HepG2 (cell line): Measurements from ENCODE around the gene INAFM1. TPM values are rescaled to one million over a fixed set of nuclear protein-coding genes. Genes with fewer than 3 reads are reported as not detected.
A peak's percentile ranks its signal among the peaks of the same experiment; 100 is the strongest.

Experiments used
- AGO1 ChIP-seq: fragments of 200-400 bp; formaldehyde crosslinking; IDR thresholded peaks from 2 replicates; pipeline ENCODE4 v1.6.1; 2017; ENCODE audit warnings: mild to moderate bottlenecking, low read depth, low read length, moderate library complexity; ENCODE audit not compliant: poor library complexity, severe bottlenecking
- ATF3 ChIP-seq: sonication (generic); formaldehyde crosslinking; IDR thresholded peaks from 2 replicates; pipeline ENCODE4 v1.4.0; 2020; ENCODE audit warnings: missing genetic modification reagents
- CSRNP2 ChIP-seq: sonication (generic); formaldehyde crosslinking; conservative IDR thresholded peaks from 2 replicates; pipeline ENCODE4 v1.8.0; 2022; ENCODE audit warnings: low read depth, missing genetic modification reagents
- DMAP1 ChIP-seq: IDR thresholded peaks from 2 replicates; pipeline ENCODE4 v1.6.1; 2016
- FOXJ3 ChIP-seq: sonication (generic); formaldehyde crosslinking; IDR thresholded peaks from 2 replicates; pipeline ENCODE4 v1.4.0; 2020; ENCODE audit warnings: missing genetic modification reagents, mild to moderate bottlenecking, borderline replicate concordance
- GFI1 ChIP-seq: sonication (generic); formaldehyde crosslinking; IDR thresholded peaks from 2 replicates; pipeline ENCODE4 v1.5.0; 2020; ENCODE audit warnings: missing genetic modification reagents, mild to moderate bottlenecking, borderline replicate concordance
- HMGA1 ChIP-seq: sonication (generic); formaldehyde crosslinking; conservative IDR thresholded peaks from 2 replicates; pipeline ENCODE4 v1.4.0; 2020; ENCODE audit warnings: missing genetic modification reagents
- MBD4 ChIP-seq: IDR thresholded peaks from 2 replicates; pipeline ENCODE4 v1.6.1; 2012; ENCODE audit warnings: low read length, inconsistent platforms, borderline replicate concordance
- PAX8 ChIP-seq: sonication (generic); formaldehyde crosslinking; IDR thresholded peaks from 2 replicates; pipeline ENCODE4 v1.8.0; 2022; ENCODE audit warnings: mild to moderate bottlenecking, missing genetic modification reagents, borderline replicate concordance
- RELA ChIP-seq: sonication (generic); formaldehyde crosslinking; IDR thresholded peaks from 2 replicates; pipeline ENCODE4 v1.4.0; 2020; ENCODE audit warnings: missing genetic modification reagents
- RFXAP ChIP-seq: sonication (generic); formaldehyde crosslinking; IDR thresholded peaks from 2 replicates; pipeline ENCODE4 v1.4.0; 2020; ENCODE audit warnings: missing genetic modification reagents, borderline replicate concordance
- RXRA ChIP-seq: sonication (generic); formaldehyde crosslinking; IDR thresholded peaks from 2 replicates; pipeline ENCODE4 v1.5.1; 2020; ENCODE audit warnings: missing genetic modification reagents
- SAFB2 ChIP-seq: sonication (generic); formaldehyde crosslinking; IDR thresholded peaks from 2 replicates; pipeline ENCODE4 v1.5.1; 2020; ENCODE audit warnings: missing genetic modification reagents, low read depth, mild to moderate bottlenecking, borderline replicate concordance
- SP4 ChIP-seq: sonication (generic); formaldehyde crosslinking; IDR thresholded peaks from 2 replicates; pipeline ENCODE4 v1.8.1; 2023; ENCODE audit warnings: mild to moderate bottlenecking, missing genetic modification reagents
- TAF1 ChIP-seq: sonication (generic); formaldehyde crosslinking; IDR thresholded peaks from 2 replicates; pipeline ENCODE4 v1.4.0; 2020; ENCODE audit warnings: missing genetic modification reagents
- ZC3H13 ChIP-seq: sonication (generic); formaldehyde crosslinking; IDR thresholded peaks from 2 replicates; pipeline ENCODE4 v1.8.1; 2023; ENCODE audit warnings: mild to moderate bottlenecking, missing genetic modification reagents, moderate library complexity
- ZKSCAN5 ChIP-seq: sonication (generic); formaldehyde crosslinking; IDR thresholded peaks from 2 replicates; pipeline ENCODE4 v1.5.1; 2020; ENCODE audit warnings: mild to moderate bottlenecking, missing genetic modification reagents
- ZNF350 ChIP-seq: sonication (generic); formaldehyde crosslinking; IDR thresholded peaks from 2 replicates; pipeline ENCODE4 v1.4.0; 2020; ENCODE audit warnings: mild to moderate bottlenecking, low read depth, missing genetic modification reagents, borderline replicate concordance
- ZNF543 ChIP-seq: sonication (generic); formaldehyde crosslinking; IDR thresholded peaks from 2 replicates; pipeline ENCODE4 v1.4.0; 2020; ENCODE audit warnings: mild to moderate bottlenecking, missing genetic modification reagents
- ZNF552 ChIP-seq: sonication (generic); formaldehyde crosslinking; IDR thresholded peaks from 2 replicates; pipeline ENCODE4 v1.9.0; 2022; ENCODE audit warnings: missing genetic modification reagents, mild to moderate bottlenecking, borderline replicate concordance
- ZNF710 ChIP-seq: sonication (generic); formaldehyde crosslinking; IDR thresholded peaks from 2 replicates; pipeline ENCODE4 v1.5.0; 2020; ENCODE audit warnings: mild to moderate bottlenecking, missing genetic modification reagents, borderline replicate concordance
- ZXDC ChIP-seq: sonication (generic); formaldehyde crosslinking; IDR thresholded peaks from 2 replicates; pipeline ENCODE4 v1.5.0; 2020; ENCODE audit warnings: mild to moderate bottlenecking, missing genetic modification reagents
- polyA plus RNA-seq, 8 experiments: library from polyadenylated mRNA; depleted of rRNA in 3 of 8; stranded (reverse) in 7 of 8; unstranded in 1 of 8; fragments of >200 nt; fragmentation: Illumina TruSeq in 4 of 8; extraction: Trizol in 4 of 8; gene quantifications; 2 replicates each; pipeline versions ENCODE4 v1.2.1 to v1.2.3, GENCODE V29; 2011 to 2016; ENCODE audit warnings: low read depth in 4 of 8, missing spikeins in 1 of 8, mixed read lengths in 1 of 8; ENCODE audit not compliant: insufficient read depth in 1 of 8
- total RNA-seq, 5 experiments: library from RNA; depleted of rRNA; stranded (reverse); fragments of >200 nt; fragmentation: Illumina TruSeq; extraction: Trizol; gene quantifications; 2 replicates each; pipeline ENCODE4 v1.2.3, GENCODE V29; 2016; ENCODE audit warnings: low read depth in 1 of 5

The INAFM1 gene
- total and polyA plus RNA-seq, 2 of the 13 experiments (the other 11 are each of a cell fraction or from before 2014, with no cell fraction given) = 0.88 to 1.9 TPM

- TF ChIP-seq CSRNP2 (no peak), RELA (CRISPR knock-in tag) (no peak; the same call in 1 of the 2 replicates), ZKSCAN5 (CRISPR knock-in tag) (no peak), RFXAP (CRISPR knock-in tag) (no peak), ZC3H13 (CRISPR knock-in tag) (peak; percentile 18; the same call in 1 of the 2 replicates), SP4 (CRISPR knock-in tag) (peak; percentile 17; the same call in 1 of the 2 replicates), TAF1 (CRISPR knock-in tag) (no peak; the same call in 1 of the 2 replicates), SAFB2 (CRISPR knock-in tag) (no peak; the same call in 1 of the 2 replicates), ZNF710 (no peak), AGO1 (no peak), ATF3 (0 out of 2 replicates have a peak, but pooled peaks have one; percentile 31), GFI1 (CRISPR knock-in tag) (peak; percentile 65; the same call in 1 of the 2 replicates), HMGA1 (CRISPR knock-in tag) (no peak), DMAP1 (CRISPR knock-in tag) (0 out of 2 replicates have a peak, but pooled peaks have one; percentile 64), ZXDC (no peak), MBD4 (no peak), ZNF350 (peak; percentile 80), ZNF552 (no peak), RXRA (CRISPR knock-in tag) (peak; percentile 58), PAX8 (no peak; the same call in 1 of the 2 replicates), FOXJ3 (CRISPR knock-in tag) (no peak; the same call in 1 of the 2 replicates), ZNF543 (CRISPR knock-in tag) (no peak)
Measured at GRCh38 chr19:47227352-47228167, 47.1 kb upstream of the INAFM1 start (continued).
